GM21576 (cell line): ENCODE measurements around the gene HOXA9.

Experiments used
- ATAC-seq: cut with Tn5 transposase; IDR thresholded peaks from one replicate; pipeline ENCODE4 v1.9.1; 2021; ENCODE audit warnings: mild to moderate bottlenecking, moderate library complexity; ENCODE audit not compliant: unreplicated experiment

Gene HOXA9

DNA sequence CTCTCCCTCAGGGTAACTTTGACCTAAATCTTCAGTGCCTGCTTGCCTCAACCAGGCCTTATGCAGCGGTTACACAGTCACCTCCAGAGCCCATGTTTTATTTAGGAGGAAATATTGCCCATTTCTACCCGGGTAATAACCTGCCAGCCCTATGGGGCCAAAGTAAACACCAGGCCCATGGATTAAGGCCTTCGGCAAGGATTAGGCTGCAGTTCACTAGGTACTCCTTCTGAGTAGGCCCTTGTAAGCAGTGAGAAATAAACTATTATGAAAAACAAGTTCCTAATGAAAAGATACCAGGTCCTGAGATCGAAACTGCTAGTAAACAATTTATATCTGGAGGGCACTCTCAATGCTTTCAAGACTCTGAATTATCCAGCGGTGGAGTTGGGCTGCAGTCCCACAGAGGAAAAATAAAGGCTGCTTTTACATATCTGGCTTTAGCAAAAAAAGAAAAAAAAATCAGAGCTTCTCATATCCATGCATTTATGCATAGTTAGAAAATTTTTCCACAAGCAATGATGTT, 12.5 kb upstream of the HOXA9 start:
- ATAC-seq, result no peak

- ATAC-seq, result no peak
Observed at GRCh38 chr7:27176962-27177794, 11.8 kb upstream of the HOXA9 start.

GRCh38 chr7:27176524-27176845, 11.1 kb upstream of the HOXA9 start:
- ATAC-seq, result no peak

DNA sequence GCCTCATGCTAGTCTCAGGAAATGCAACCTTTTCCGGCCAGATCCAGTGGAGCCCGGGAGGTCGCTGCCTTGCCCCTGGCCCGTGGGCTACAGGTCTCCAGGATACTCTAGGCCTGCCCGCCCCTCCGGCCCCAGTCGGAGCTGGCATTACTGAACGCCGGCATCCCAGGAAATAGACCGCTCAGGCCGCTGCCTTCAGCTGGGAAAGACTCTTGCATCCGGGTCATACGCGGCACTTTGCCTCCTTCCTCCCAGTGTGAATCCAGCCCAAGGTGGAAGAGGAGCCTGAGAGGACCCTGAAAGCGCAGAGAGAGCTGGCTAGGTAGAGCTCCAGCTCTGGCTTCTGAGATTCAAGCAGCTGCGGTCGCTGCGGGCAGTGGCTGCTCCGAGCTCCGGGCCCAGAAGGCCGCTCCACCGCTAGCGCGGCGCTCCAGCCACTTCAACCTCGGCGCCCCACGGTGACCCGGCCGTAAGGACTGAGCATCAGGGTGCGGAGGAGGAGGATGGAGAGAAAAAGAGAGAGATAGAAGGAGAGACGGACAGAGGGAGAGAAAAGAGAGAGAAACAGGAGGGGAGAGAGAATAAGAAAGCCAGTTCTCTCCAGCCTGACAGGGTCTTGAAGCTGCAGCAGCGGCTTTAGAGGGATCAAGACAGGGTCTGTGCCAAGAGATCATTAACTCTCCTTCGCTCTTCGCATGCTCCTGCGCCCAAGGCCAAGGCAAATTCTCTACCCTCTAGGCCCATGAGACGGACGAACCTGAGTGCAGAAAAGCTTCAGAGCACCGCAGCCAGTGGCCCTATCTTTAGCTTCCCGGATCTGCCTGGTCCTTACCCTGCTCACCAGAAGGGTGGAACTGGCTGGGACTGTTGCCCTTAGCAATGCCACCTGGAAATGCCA, 10.5 kb upstream of the HOXA9 start:
- no peak for ATAC-seq

DNA sequence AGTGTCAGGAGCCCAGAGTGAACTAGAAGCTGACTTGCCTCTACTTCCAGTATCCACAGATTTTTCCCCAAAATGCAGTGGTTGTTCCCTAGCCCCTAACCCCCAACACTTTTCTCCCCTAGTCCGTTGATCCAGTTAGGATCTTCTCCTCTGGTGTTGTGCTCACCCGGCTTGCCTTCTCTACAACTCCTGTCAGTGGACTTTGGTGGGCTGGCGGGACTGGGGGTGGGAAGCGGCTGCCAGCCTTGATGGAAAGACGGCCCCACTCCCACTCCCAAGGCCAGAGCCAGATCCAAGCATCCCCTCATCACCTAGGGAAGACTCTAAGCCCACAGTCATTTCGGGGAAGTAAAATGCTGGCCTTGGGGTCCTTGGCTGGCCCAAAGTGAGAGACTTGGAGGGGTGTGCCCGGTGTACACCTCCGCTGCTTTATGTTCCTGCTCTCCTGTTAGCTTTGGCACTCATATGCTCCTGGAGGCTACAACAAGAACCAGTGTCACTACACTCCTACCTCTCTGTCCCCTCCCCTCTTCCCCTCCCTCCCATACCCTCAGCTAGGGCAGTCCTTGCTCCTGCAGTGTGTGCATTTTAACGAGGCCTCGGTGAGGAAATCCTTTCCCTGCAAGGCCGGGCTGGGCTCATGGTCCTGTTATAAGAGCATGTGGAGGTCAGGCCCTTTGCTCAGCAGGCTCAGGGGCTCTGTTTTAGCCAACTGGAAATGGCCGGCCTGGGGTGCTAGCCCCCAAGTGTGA, 9.7 kb upstream of the HOXA9 start:
- ATAC-seq, result no peak

- ATAC-seq, result no peak
Observed at GRCh38 chr7:27173956-27174873, 8.9 kb upstream of the HOXA9 start, which contains the start of gene HOXA10. Gene HOXA10 (minus strand): TSS chr7:27174320. CDS start chr7:27174306, 14 bp downstream.

- ATAC-seq, result no peak
Observed at GRCh38 chr7:27173511-27173955, 8.2 kb upstream of the HOXA9 start.

GRCh38 chr7:27172823-27173510, 7.6 kb upstream of the HOXA9 start:
- ATAC-seq, result no peak

GRCh38 chr7:27172315-27172774, 7.0 kb upstream of the HOXA9 start:
- ATAC-seq, result no peak

DNA sequence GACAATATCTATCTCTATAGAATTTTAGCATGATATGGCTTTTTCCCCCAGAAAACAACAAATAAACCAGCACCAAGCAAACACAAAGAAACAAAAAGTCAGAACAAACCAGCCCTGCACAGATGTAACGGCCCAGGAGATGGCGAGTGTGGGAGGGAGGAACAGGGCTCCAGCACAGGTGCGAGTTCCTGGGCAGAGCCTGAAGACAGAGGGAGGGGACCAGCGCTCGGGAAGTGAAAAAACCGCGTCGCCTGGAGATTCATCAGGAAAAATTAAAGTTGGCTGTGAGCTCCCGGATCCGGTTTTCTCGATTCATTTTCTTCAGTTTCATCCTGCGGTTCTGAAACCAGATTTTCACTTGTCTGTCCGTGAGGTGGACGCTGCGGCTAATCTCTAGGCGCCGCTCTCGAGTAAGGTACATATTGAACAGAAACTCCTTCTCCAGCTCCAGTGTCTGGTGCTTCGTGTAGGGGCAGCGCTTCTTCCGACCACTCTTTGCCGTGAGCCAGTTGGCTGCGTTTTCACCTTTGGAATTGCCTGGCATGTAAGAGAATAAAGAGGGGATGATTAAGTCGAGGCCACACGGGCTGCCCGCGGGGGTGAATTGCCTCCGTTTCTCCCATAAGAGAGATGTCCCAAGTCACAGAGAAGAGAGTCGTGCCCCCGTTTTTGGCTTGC, 6.4 kb upstream of the HOXA9 start:
- no peak for ATAC-seq

DNA sequence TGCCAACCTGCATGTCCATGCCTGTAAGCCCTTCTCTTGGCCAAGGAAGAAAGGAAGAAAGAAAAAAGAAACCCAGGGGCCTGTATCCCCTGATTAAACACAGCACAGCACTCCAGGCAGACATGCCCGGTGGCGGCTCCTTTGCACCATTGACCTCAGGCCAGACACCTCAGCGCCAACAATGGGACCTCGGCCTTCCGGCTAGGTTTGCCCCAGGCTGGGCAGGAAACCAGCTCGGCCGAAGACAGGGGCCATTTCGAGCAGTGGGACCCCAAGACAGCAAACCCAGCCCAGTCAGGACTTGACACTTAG, 5.9 kb upstream of the HOXA9 start:
- ATAC-seq, result no peak

- ATAC-seq, result no peak
Observed at GRCh38 chr7:27170426-27171324, 5.3 kb upstream of the HOXA9 start.

DNA sequence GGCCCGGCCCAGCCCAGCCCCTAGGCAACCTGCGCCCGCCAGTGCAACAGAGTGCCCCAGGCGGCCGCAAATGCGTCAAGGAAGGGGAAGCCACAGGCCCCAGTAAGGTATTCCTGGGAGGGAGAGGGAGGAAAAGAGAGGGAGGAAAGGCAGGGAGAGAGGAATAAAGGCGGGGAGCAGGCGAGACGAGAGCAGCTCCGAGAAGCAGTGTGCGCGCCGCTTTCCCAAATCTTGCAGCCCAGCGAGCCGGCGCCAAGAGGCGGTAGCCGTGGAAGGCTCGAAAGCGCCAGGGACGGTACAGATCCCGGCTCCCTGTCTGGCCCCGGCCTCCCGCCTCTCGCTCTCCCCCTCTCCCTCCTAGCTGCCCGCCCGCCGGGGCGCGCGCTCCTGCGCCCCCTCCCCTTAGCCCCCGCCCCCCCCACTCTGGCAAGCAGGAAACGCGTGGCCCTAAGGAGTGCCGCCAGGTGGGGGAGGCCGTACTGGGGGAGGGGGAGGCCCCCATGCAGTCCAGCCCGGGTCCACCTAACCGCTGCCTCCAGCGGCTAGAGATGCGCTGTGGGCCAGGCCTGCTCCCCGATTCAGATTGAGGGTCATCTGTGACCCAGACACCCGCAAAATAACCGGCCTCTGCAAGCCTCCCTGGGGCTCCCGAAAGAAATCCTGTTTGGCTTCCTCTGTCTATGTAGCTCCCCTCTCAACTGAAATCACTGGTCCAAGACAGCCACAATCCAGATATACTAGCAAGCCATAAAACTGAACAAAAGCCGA, 4.5 kb upstream of the HOXA9 start:
- ATAC-seq, result no peak

- no peak for ATAC-seq
Observed at GRCh38 chr7:27168265-27168947, 3.1 kb upstream of the HOXA9 start.

DNA sequence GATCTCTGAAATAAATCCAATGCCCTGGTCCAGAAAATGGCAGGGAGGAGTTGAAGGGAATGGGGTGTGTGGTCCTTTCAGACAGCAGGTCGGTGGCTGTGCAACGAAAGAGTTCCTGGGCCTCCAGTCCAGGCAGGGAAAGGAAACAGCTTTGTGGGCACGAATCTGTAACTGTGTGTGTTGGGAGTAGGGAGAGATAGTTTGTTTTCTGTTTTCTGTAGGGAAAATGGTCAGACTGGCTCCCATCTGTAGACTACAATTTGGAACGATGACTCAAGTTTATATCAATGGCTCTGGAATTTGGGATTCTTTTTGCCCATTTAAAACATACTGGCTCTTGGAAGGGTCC, 2.6 kb upstream of the HOXA9 start:
- no peak for ATAC-seq
